ENCODE data around the gene CFAP97D1.

DNA sequence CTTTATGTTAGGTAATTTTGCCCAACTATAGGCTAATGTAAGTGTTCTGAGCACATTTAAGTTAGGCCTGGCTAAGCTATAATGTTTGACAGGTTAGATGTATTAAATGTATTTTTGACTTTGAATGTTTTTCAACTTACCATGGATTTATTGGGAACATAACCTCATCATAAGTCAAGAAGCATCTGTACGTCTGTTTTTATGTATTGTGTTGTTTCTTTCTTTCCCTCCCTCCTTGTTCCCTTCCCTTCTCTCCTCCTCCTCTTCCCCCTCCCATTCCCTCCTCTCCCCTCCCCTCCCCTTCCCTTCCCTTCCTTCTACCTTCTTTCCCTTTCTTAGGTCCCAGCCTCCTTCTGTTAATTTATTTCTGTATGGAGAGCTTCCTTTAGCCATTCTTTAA, 9.2 kb downstream of the CFAP97D1 start:
- TF ChIP-seq NFRKB (IDR thresholded peaks at IDR 0.05) (no peak), ARNT (IDR thresholded peaks at IDR 0.05) (no peak), FOXM1 (IDR thresholded peaks at IDR 0.05; ENCODE audit: borderline replicate concordance) (no peak), HDGF (IDR thresholded peaks at IDR 0.05; ENCODE audit: borderline replicate concordance) (no peak), L3MBTL2 (conservative IDR thresholded peaks at IDR 0.05) (no peak), SP1 (IDR thresholded peaks at IDR 0.05) (no peak), ZNF384 (IDR thresholded peaks at IDR 0.05) (no peak), BHLHE40 (IDR thresholded peaks at IDR 0.05; ENCODE audit: borderline replicate concordance) (no peak), FOXA1 (IDR thresholded peaks at IDR 0.05) (no peak), CTBP1 (IDR thresholded peaks at IDR 0.05; ENCODE audit: borderline replicate concordance) (no peak), ELF4 (IDR thresholded peaks at IDR 0.05) (no peak)

Data from HEK293T (cell line).